Neural cell (in vitro differentiated cells): Measurements from ENCODE around the gene NFIX.
A peak's percentile ranks its signal among the peaks of the same experiment; 100 is the strongest.

Experiments used
- CTCF ChIP-seq: fragments of 450-650 bp; IDR thresholded peaks from 2 replicates; pipeline ENCODE4 v1.5.1; 2014; ENCODE audit warnings: antibody characterized with exemption, mild to moderate bottlenecking, moderate library complexity; ENCODE audit not compliant: poor library complexity, severe bottlenecking
- EP300 ChIP-seq: fragments of 450-650 bp; conservative IDR thresholded peaks from 2 replicates; pipeline ENCODE4 v1.6.1; 2014; ENCODE audit warnings: antibody characterized with exemption, mild to moderate bottlenecking, moderate library complexity; ENCODE audit not compliant: poor library complexity, severe bottlenecking
- EZH2 ChIP-seq: fragments of 200-600, 300-800 bp; shearing (Covaris generic), sonication (generic); IDR thresholded peaks from 2 replicates; pipeline ENCODE4 v1.6.1; 2014; ENCODE audit warnings: antibody characterized with exemption, low read length, borderline replicate concordance, mild to moderate bottlenecking; ENCODE audit not compliant: insufficient read depth, poor library complexity, severe bottlenecking
- MXI1 ChIP-seq: fragments of 450-650 bp; conservative IDR thresholded peaks from 2 replicates; pipeline ENCODE4 v1.6.1; 2014; ENCODE audit warnings: antibody characterized with exemption, mild to moderate bottlenecking; ENCODE audit not compliant: poor library complexity, severe bottlenecking
- POLR2AphosphoS5 ChIP-seq: IDR thresholded peaks from 2 replicates; pipeline ENCODE4 v1.6.1; 2012
- RAD21 ChIP-seq: fragments of 450-650 bp; conservative IDR thresholded peaks from 2 replicates; pipeline ENCODE4 v1.6.1; 2014; ENCODE audit warnings: antibody characterized with exemption, mild to moderate bottlenecking, moderate library complexity
- TAF1 ChIP-seq: IDR thresholded peaks from 2 replicates; pipeline ENCODE4 v1.6.1; 2012; ENCODE audit warnings: low read depth
- TF ChIP-seq, protein P1 (sequence below): IDR thresholded peaks from 2 replicates; pipeline ENCODE4 v1.6.1; 2012; ENCODE audit warnings: borderline replicate concordance

- TF ChIP-seq CTCF (no peak), RAD21 (no peak), EZH2 (no peak), TAF1 (no peak), POLR2AphosphoS5 (peak; percentile 76), MXI1 (no peak), EP300 (no peak)
- TF ChIP-seq, protein P1, sequence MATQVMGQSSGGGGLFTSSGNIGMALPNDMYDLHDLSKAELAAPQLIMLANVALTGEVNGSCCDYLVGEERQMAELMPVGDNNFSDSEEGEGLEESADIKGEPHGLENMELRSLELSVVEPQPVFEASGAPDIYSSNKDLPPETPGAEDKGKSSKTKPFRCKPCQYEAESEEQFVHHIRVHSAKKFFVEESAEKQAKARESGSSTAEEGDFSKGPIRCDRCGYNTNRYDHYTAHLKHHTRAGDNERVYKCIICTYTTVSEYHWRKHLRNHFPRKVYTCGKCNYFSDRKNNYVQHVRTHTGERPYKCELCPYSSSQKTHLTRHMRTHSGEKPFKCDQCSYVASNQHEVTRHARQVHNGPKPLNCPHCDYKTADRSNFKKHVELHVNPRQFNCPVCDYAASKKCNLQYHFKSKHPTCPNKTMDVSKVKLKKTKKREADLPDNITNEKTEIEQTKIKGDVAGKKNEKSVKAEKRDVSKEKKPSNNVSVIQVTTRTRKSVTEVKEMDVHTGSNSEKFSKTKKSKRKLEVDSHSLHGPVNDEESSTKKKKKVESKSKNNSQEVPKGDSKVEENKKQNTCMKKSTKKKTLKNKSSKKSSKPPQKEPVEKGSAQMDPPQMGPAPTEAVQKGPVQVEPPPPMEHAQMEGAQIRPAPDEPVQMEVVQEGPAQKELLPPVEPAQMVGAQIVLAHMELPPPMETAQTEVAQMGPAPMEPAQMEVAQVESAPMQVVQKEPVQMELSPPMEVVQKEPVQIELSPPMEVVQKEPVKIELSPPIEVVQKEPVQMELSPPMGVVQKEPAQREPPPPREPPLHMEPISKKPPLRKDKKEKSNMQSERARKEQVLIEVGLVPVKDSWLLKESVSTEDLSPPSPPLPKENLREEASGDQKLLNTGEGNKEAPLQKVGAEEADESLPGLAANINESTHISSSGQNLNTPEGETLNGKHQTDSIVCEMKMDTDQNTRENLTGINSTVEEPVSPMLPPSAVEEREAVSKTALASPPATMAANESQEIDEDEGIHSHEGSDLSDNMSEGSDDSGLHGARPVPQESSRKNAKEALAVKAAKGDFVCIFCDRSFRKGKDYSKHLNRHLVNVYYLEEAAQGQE, result no peak
Observed at GRCh38 chr19:13097033-13097462, 101.8 kb downstream of the NFIX start.
